Esophagus muscularis mucosa (tissue), 4 donors: ENCODE data around the gene SLC12A7.

Source experiments
- EP300 ChIP-seq: sonication (generic); formaldehyde crosslinking; IDR thresholded peaks from one replicate; pipeline ENCODE4 v1.6.1; 2017; ENCODE audit warnings: antibody characterized with exemption
- POLR2A ChIP-seq: fragments of 450-650 bp; IDR thresholded peaks from one replicate; pipeline ENCODE4 v1.6.1; 2017; ENCODE audit warnings: antibody characterized with exemption, moderate library complexity, mild to moderate bottlenecking, low read depth
- TF ChIP-seq, protein P1 (sequence below), 3 experiments: fragments of 200-600 bp in 2 of 3; fragments of 450-650 bp in 1 of 3; sonication (generic) in 2 of 3; IDR thresholded peaks; one replicate each; pipeline ENCODE4 v1.5.1; 2017 to 2019; ENCODE audit warnings: antibody characterized with exemption in 3 of 3, mild to moderate bottlenecking in 2 of 3, moderate library complexity in 1 of 3

DNA sequence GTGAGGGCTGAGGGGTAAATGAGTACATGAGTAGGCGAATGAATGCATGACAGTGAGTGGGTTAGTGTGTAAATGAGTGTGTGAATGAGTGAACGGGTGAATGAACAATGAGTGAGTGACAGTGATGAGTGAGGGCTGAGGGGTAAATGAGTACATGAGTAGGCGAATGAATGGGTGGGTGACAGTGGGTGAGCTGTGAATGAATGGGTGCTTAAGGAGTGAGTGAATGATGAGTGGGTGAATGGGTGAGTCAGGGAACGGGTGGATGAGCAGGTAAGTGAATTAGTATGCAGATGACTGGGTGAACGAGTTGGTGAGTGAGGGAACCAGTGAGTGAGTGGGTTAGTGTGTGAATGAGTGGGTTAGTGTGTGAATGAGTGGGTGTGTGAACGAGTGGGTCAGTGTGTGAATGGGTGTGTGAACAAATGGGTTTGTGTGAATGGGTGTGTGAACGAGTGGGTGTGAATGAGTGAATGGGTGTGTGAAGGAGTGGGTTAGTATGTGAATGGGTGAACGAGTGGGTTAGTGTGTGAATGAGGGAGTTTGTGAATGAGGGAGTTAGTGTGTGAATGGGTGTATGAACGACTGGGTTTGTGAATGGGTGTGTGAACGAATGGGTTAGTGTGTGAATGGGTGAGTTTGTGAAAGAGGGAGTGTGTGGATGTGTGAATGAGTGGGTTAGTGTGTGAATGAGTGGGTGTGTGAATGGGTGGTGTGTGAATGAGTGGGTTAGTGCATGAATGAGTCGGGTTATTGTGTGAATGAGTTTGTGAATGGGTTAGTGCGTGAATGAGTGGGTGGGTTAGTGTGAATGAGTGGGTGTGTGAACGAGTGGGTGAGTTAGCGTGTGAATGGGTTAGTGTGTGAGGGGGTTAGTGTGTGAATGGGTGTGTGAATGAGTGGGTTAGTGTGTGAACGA is 70.4 kb downstream of the SLC12A7 start:
- TF ChIP-seq EP300 (no peak), POLR2A (no peak)
- TF ChIP-seq, protein P1, sequence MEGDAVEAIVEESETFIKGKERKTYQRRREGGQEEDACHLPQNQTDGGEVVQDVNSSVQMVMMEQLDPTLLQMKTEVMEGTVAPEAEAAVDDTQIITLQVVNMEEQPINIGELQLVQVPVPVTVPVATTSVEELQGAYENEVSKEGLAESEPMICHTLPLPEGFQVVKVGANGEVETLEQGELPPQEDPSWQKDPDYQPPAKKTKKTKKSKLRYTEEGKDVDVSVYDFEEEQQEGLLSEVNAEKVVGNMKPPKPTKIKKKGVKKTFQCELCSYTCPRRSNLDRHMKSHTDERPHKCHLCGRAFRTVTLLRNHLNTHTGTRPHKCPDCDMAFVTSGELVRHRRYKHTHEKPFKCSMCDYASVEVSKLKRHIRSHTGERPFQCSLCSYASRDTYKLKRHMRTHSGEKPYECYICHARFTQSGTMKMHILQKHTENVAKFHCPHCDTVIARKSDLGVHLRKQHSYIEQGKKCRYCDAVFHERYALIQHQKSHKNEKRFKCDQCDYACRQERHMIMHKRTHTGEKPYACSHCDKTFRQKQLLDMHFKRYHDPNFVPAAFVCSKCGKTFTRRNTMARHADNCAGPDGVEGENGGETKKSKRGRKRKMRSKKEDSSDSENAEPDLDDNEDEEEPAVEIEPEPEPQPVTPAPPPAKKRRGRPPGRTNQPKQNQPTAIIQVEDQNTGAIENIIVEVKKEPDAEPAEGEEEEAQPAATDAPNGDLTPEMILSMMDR (IDR thresholded peaks at IDR 0.05) = no peak
